ENCODE measurements around the gene ADAMTS17.

Gene ADAMTS17

DNA sequence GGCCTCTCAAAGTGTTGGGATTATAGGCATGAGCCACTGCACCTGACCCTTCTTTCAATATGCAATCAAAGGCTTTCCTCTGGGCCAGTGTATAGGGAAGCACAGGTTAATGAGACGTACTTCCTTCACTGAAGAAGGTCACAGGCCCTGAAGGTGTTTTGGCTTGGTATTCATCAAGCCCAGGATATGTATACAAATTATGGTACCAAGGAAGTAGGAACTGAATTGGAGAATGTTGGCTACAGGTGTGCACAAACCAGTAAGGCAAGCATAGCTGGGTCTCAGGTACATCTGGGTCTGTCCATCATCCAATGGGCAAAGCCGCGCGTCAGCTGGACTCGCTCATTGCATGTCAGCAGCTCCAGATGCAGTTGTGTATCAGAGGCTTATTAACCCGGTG lies 237.9 kb downstream of the ADAMTS17 start:
- H3K27ac Mint-ChIP-seq, result no peak overlapping the region
- no peak overlapping the region for H3K4me3 Mint-ChIP-seq
- peaks cover 3% of the 10 kb centered on the region for H3K27me3 Mint-ChIP-seq
- H3K9me3 Mint-ChIP-seq, result no peaks in the 10 kb centered on the region
- DNase-seq (ENCODE audit: low spot score in 2 of 2) (no peak), ATAC-seq (ENCODE audit: low read depth) (no peak)
- no peaks in the 10 kb centered on the region for H3K36me3 Mint-ChIP-seq
- H3K4me1 Mint-ChIP-seq, result no peaks in the 10 kb centered on the region

DNA sequence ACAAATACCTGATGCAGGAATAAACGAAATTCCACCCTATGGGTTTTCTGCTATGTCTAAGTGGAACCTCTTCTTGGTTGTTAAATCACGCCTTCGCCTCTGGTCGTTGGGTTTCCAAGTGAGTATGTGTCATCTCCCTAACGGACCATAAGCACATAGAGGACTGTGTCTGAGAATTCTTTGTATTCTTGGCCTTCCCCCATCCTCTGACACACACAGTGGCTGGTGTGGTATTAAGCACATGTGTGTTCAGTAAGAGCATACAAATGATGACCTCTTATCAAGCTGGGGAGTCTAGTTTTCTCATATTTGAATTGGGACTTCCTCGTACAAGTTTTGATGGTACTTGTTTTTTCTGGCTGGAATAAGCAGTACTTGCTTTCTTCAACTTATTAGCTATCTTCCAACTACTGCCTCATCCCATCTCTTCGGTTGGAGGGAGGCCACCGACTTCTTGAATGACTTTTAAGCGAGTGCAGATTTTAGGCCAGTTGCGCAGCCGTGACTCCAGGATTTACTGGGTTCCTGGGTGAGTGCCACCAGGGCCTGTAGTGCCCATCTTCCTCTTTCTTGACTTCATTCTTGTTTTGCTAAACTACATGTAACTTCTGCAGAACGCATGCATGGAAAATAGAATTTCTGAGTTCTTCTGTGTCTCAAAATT lies 240.2 kb downstream of the ADAMTS17 start:
- H3K27me3 Mint-ChIP-seq, result peaks cover 2% of the 10 kb centered on the region
- H3K36me3 Mint-ChIP-seq, result no peaks in the 10 kb centered on the region
- H3K4me1 Mint-ChIP-seq, result no peaks in the 10 kb centered on the region
- H3K27ac Mint-ChIP-seq, result no peak overlapping the region
- no peak for ATAC-seq (ENCODE audit: low read depth)
- no peak overlapping the region for H3K4me3 Mint-ChIP-seq
- no peaks in the 10 kb centered on the region for H3K9me3 Mint-ChIP-seq
- DNase-seq (ENCODE audit: low spot score in 2 of 2), result no peak

DNA sequence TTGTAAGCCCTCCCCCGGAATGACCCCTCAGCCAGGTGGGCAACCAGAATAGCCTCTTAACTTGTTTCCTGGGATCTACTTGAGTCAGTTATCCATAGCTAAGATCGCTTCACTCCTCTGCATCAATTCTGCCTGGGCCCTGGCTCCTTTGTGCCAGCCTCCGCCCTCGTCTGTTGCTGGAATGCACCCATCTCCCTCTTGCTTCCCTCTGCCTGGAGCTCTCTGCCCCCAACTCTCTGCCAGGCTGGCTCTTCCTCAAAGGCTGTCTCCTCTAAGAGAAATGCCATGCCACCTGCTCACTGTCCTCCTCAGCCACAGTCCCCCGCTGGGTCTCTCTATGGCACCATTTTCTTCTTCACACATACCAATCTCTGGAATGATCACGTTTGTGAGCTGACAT lies 240.8 kb downstream of the ADAMTS17 start:
- Mint-ChIP-seq H3K4me1 (no peaks in the 10 kb centered on the region), H3K4me3 (no peak overlapping the region)

DNA sequence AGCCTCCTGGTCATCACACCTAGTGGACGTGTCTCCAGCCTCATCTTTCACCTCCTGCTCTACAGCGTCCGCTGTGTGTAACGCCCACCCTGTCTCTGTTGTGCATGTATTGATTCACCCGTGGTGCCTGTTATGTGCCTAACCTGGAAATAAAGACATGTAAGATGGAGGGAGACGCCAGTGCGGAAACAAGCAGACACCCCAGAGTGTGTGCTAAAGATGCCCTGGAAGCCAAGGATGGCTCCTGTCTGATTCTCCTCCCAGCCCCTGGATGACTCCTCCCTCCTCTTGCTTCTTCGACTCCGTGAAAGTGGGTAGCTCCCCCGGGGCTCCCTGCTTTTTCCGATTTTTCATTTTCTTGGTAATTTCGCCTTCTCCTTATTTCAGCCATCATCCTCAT lies 241.8 kb downstream of the ADAMTS17 start:
- no peaks in the 10 kb centered on the region for H3K36me3 Mint-ChIP-seq
- H3K27me3 Mint-ChIP-seq, result peaks cover 2% of the 10 kb centered on the region
- H3K27ac Mint-ChIP-seq, result no peak overlapping the region
- H3K4me3 Mint-ChIP-seq, result no peak overlapping the region
- DNase-seq (ENCODE audit: low spot score in 2 of 2) (no peak), ATAC-seq (ENCODE audit: low read depth) (no peak)
- no peaks in the 10 kb centered on the region for H3K4me1 Mint-ChIP-seq
- H3K9me3 Mint-ChIP-seq, result no peaks in the 10 kb centered on the region

More for the DNA sequence above, 240.8 kb downstream of the ADAMTS17 start:
- no peak for ATAC-seq (ENCODE audit: low read depth)
- no peak for DNase-seq (ENCODE audit: low spot score in 2 of 2)
- H3K27me3 Mint-ChIP-seq, result peaks cover 2% of the 10 kb centered on the region
- no peaks in the 10 kb centered on the region for H3K36me3 Mint-ChIP-seq
- no peak overlapping the region for H3K27ac Mint-ChIP-seq
- no peaks in the 10 kb centered on the region for H3K9me3 Mint-ChIP-seq

DNA sequence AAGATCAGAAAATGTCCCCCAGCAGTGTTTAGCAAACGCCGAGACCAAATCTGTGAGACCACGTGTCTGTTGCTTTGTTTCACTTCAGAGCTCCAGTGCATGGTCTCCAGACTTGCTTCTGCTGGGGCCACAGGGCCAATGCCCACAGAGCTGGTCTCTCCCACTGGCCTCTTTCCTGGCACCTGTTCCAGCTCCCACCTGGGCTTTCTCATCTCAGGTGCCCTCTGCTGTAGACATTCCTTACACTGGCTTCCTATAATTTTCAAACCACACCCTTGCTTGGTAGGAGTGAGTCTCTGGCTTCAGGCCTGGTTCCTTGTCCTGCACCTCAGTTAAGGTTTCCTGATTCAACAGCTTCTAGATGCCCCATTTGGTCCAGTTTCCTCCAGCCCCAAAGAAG lies 243.1 kb downstream of the ADAMTS17 start:
- no peak for DNase-seq (ENCODE audit: low spot score in 2 of 2)
- Mint-ChIP-seq H3K4me1 (no peaks in the 10 kb centered on the region), H3K27ac (no peak overlapping the region), H3K36me3 (no peaks in the 10 kb centered on the region), H3K9me3 (no peaks in the 10 kb centered on the region), H3K27me3 (peaks cover 2% of the 10 kb centered on the region), H3K4me3 (no peak overlapping the region)
- no peak for ATAC-seq (ENCODE audit: low read depth)

DNA sequence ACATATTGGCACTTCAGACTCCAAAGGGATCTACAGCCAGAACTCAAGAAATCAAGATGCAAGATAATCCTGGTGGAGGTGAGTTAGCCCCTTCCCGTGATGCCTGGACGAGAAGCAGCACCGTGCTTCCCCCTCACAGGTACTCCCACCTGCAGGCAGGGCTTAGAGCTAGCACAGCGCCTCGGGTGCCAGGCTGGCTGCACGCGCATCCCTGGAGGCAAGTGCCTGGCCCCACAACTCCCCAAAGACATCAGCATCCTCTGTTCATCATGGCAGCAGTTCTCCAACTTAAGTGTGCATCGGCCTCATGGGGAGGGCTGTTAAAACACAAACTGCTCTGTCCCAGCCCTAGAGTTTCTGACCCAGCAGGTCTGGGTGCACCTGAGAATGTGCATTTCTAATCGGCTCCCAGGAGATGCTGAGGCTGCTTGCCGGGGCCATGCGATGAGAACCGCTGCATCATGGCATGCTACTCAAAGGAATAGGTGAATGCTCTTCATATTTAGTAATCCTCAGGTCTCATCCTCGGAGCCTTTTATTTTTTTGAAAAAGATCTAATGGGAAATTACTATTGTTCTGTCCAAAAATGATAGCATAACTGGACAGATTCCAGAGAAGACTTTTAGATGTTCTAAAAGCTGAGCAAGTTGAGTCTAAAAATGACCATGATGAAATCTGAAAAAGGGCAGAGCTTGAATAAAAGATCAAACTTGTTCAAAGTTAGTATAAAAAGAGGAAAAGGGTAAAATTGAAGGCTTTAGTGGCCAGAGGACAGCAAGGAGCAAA lies 244.2 kb downstream of the ADAMTS17 start:
- H3K27me3 Mint-ChIP-seq, result peaks cover 2% of the 10 kb centered on the region
- no peaks in the 10 kb centered on the region for H3K4me1 Mint-ChIP-seq
- ATAC-seq (ENCODE audit: low read depth) (no peak), DNase-seq (ENCODE audit: low spot score in 2 of 2) (no peak)
- no peak overlapping the region for H3K27ac Mint-ChIP-seq
- H3K4me3 Mint-ChIP-seq, result no peak overlapping the region
- no peaks in the 10 kb centered on the region for H3K36me3 Mint-ChIP-seq
- no peaks in the 10 kb centered on the region for H3K9me3 Mint-ChIP-seq

DNA sequence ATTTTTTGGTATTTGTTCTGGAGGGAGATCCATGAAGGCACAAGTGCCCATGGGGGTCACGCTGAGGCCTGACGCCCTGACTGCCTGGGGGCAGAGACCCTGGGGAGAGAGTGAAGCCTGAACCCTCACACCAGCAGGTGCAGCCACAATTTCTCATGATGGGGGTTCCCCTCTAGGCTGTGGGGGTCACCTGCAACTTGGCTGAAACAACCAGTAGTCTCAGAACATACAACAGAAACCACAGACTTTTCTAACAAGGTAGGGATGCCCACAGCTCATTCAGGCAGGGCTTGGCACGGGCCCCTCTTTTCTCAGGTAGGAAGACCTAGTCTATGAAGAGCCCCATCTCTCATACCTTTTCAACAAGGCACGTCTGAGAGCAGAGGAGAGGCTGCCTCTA lies 245.1 kb downstream of the ADAMTS17 start:
- Mint-ChIP-seq H3K27me3 (peaks cover 2% of the 10 kb centered on the region), H3K27ac (no peak overlapping the region), H3K9me3 (no peaks in the 10 kb centered on the region), H3K36me3 (no peaks in the 10 kb centered on the region), H3K4me3 (no peak overlapping the region), H3K4me1 (no peaks in the 10 kb centered on the region)
- DNase-seq (ENCODE audit: low spot score in 2 of 2) (no peak), ATAC-seq (ENCODE audit: low read depth) (no peak)

DNA sequence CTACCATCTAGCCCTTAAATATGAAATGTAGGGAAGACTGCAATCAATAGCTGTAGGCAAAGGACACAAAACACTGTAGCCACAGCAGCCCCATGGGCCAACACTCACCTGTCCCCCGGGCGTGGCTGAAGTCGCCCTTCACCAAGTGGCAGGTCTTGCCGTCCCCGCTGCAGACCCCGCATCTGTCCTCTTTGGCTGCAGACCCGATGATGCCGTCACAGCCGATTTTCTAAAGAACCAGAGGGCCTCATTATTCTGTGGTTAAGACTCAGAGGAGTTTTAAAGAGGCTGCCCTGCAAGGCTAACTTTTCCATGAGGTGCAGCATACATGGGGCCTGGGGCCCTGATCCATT lies 245.6 kb downstream of the ADAMTS17 start:
- Mint-ChIP-seq H3K27me3 (peaks cover 2% of the 10 kb centered on the region), H3K36me3 (no peaks in the 10 kb centered on the region), H3K4me3 (no peak overlapping the region), H3K4me1 (no peaks in the 10 kb centered on the region), H3K27ac (no peak overlapping the region), H3K9me3 (no peaks in the 10 kb centered on the region)
- ATAC-seq (ENCODE audit: low read depth) (no peak), DNase-seq (ENCODE audit: low spot score in 2 of 2) (no peak)

DNA sequence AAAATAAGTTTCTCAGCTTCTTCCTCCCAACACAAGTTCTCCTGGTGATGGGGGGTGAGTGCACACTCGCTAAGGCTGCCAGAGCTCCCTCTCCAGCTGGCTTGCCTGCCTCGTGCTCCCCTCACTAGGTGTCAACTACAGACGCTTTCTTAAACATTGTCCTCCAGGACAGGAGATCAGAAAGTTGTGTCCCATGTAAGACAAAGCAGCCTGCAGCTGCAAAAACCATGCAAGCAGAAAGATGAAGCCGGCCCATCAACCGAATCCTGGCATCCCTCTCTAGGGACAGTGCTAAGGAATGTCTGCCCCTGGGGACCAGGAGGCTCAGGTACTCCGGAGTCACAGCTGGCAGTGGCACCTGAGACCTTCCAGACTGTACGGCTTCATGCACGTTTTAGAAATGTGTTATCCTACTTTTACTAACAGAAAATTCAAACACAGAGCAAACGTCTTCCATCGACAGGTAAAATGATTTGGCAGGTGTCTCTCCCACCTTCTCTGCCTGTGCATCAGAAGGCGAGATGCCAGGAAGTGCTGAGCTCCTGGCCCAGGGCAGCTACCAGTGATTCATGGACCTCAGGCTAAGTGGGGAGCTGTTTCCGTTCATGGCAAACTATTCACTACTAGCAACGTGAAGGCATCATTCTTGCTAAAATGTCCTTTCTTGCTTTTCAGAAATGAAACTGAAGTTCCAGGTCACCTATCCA lies 246.1 kb downstream of the ADAMTS17 start:
- Mint-ChIP-seq H3K4me3 (no peak overlapping the region), H3K27me3 (no peaks in the 10 kb centered on the region), H3K36me3 (no peaks in the 10 kb centered on the region), H3K27ac (no peak overlapping the region), H3K9me3 (no peaks in the 10 kb centered on the region), H3K4me1 (no peaks in the 10 kb centered on the region)
- no peak for ATAC-seq (ENCODE audit: low read depth)
- DNase-seq (ENCODE audit: low spot score in 2 of 2), result no peak

DNA sequence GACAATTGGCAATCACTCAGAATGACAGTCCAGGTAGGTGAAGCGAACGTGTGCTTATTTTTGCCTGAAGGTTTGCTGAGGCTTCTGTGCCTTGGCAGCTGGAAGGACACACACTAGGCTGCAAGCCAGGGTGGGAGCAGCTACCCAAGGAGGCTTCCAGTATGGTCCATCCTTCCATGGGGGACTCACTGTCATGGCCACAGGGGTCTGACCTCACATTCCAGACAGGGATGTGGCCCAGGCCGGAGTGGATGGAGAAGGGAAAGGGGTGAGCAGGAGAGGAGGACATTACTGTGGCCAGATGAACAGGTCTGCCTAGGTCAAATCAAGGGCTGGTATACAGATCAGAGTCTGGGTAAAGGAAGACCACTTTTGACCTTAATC lies 247.7 kb downstream of the ADAMTS17 start:
- Mint-ChIP-seq H3K27ac (no peak overlapping the region), H3K4me3 (no peak overlapping the region), H3K9me3 (no peaks in the 10 kb centered on the region), H3K4me1 (no peaks in the 10 kb centered on the region), H3K36me3 (no peaks in the 10 kb centered on the region), H3K27me3 (no peaks in the 10 kb centered on the region)
- ATAC-seq (ENCODE audit: low read depth), result no peak
- no peak for DNase-seq (ENCODE audit: low spot score in 2 of 2)

DNA sequence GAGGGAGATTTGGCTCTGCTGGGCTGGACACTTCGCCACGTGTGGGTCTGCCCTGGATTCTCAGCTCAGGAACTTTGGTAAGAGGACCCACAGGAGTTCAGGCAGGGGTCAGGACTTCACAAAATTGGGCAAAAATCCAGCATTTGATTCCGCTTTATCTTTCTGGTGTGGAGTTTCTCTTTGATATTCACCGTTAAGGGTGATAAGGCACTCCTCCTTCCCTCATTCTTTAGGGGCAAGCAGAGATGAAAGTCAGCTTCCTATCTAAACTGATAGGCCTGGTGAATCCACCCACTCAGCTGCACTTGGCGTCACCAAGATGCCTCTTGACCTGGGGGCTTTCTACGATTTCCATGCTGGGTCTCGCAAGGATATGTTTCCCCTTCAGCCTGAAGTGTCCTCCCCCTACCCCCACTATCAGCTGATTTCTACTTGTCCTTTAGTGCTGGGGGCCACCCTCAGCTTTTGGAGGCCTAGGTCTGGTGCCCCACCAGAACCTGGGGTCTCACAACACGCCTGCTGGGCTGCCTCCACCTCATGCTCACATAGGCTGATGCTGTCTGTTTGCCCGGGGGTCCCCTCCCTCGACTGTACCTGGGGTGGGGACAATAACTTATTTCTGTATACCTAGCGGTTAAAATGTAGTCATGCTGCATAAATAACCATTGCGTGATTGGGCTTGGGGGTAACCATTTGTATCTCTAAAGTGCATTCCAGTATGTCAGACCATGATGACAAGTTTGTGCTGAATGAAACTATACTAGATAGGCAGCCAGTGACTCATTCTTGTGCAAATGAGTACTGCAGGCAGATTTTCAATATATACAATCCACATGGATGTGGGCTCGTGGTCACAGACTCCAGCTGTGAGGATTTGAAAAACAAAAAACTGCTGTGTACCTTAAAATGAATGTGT lies 248.3 kb downstream of the ADAMTS17 start:
- H3K36me3 Mint-ChIP-seq, result no peaks in the 10 kb centered on the region
- no peak for ATAC-seq (ENCODE audit: low read depth)
- H3K27ac Mint-ChIP-seq, result no peak overlapping the region
- no peaks in the 10 kb centered on the region for H3K27me3 Mint-ChIP-seq
- DNase-seq (ENCODE audit: low spot score in 2 of 2), result no peak
- no peaks in the 10 kb centered on the region for H3K9me3 Mint-ChIP-seq
- H3K4me3 Mint-ChIP-seq, result no peak overlapping the region
- no peaks in the 10 kb centered on the region for H3K4me1 Mint-ChIP-seq

DNA sequence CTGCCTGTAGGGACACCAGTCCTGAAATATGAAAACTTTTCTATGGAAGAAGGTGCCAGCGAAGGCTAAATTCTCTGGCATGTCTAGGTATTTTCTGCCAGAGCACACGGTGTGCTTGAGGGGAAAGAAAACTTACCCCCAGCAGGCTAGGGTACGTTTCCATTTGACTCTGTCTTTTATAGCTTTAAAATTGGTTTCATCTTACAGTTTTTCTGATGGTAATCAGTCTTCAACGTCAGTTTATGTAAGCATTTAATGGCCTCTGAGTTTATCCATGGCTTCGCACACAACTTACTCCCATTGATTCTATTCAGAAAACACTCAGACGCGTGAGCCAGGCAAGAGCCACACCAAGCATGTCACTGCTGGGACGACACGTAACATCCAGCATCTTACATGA lies 249.7 kb downstream of the ADAMTS17 start:
- ATAC-seq (ENCODE audit: low read depth) (no peak), DNase-seq (ENCODE audit: low spot score in 2 of 2) (no peak)
- no peaks in the 10 kb centered on the region for H3K36me3 Mint-ChIP-seq
- no peaks in the 10 kb centered on the region for H3K27me3 Mint-ChIP-seq
- H3K4me1 Mint-ChIP-seq, result no peaks in the 10 kb centered on the region
- H3K9me3 Mint-ChIP-seq, result no peaks in the 10 kb centered on the region
- no peak overlapping the region for H3K27ac Mint-ChIP-seq
- no peak overlapping the region for H3K4me3 Mint-ChIP-seq

DNA sequence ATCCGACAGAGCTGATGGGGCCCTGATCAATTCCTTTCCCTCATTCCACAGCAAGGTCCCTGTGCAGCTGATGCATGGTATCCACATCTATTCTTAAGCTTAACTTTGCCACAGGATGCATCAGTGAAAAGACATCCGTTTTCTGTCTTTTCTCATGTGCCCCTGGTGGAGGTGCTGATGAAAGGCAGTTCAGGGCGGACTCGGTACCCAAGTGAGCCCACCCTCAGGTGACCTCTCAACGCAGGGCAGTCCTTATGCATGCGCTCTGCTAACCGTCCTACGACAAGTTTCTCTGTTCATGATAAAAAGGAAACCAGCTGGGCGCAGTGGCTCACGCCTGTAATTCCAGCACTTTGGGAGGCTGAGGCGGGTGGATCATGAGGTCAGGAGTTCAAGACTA lies 251.4 kb downstream of the ADAMTS17 start:
- ATAC-seq (ENCODE audit: low read depth), result no peak
- H3K4me1 Mint-ChIP-seq, result no peaks in the 10 kb centered on the region

More for the DNA sequence above, 251.4 kb downstream of the ADAMTS17 start:
- no peaks in the 10 kb centered on the region for H3K27me3 Mint-ChIP-seq
- H3K4me3 Mint-ChIP-seq, result no peak overlapping the region
- H3K9me3 Mint-ChIP-seq, result no peaks in the 10 kb centered on the region
- no peak for DNase-seq (ENCODE audit: low spot score in 2 of 2)
- no peak overlapping the region for H3K27ac Mint-ChIP-seq
- no peaks in the 10 kb centered on the region for H3K36me3 Mint-ChIP-seq
